ENCODE results near the gene PSMD10.

Gene PSMD10

GRCh38 chrX:108059801-108060200 is 31.5 kb downstream of the PSMD10 start:
- Histone ChIP-seq H4K20me1 (ENCODE audit: low read depth, low read length) (no peaks in the 10 kb centered on the region), H2AFZ (ENCODE audit: low read depth, low read length, severe bottlenecking) (no peak overlapping the region), H3K27ac (ENCODE audit: low read depth, low read length) (no peak overlapping the region), H3K9me3 (ENCODE audit: insufficient read depth, low read length) (no peaks in the 10 kb centered on the region), H3K4me3 (ENCODE audit: insufficient read depth, low read length, poor library complexity, severe bottlenecking) (no peak overlapping the region), H3K79me2 (ENCODE audit: insufficient read depth, low read length) (no peaks in the 10 kb centered on the region), H3K4me2 (ENCODE audit: low read depth, low read length, poor library complexity, severe bottlenecking) (no peak overlapping the region), H3F3A (ENCODE audit: insufficient read depth) (no peaks in the 10 kb centered on the region), H3K9me2 (replicated peaks; ENCODE audit: insufficient read depth, low read length) (no peaks in the 10 kb centered on the region), H3K9ac (ENCODE audit: low read length) (no peak overlapping the region), H3K27me3 (ENCODE audit: low read length) (no peaks in the 10 kb centered on the region), H3K36me3 (ENCODE audit: low read length) (no peaks in the 10 kb centered on the region)
- TF ChIP-seq EZH2phosphoT487 (conservative IDR thresholded peaks at IDR 0.05; ENCODE audit: low read length) (no peak), CTCF (IDR thresholded peaks at IDR 0.05; ENCODE audit: insufficient read depth, low read length, poor library complexity, severe bottlenecking) (no peak)

GRCh38 chrX:108055546-108055945 is 35.8 kb downstream of the PSMD10 start:
- H3K79me2 ChIP-seq (ENCODE audit: insufficient read depth, low read length), result no peaks in the 10 kb centered on the region
- no peaks in the 10 kb centered on the region for H3K9me3 ChIP-seq (ENCODE audit: insufficient read depth, low read length)
- H3F3A ChIP-seq (ENCODE audit: insufficient read depth), result no peaks in the 10 kb centered on the region
- TF ChIP-seq EZH2phosphoT487 (conservative IDR thresholded peaks at IDR 0.05; ENCODE audit: low read length), result no peak
- TF ChIP-seq CTCF (IDR thresholded peaks at IDR 0.05; ENCODE audit: insufficient read depth, low read length, poor library complexity, severe bottlenecking), result no peak
- H3K4me3 ChIP-seq (ENCODE audit: insufficient read depth, low read length, poor library complexity, severe bottlenecking), result no peak overlapping the region
- no peak overlapping the region for H2AFZ ChIP-seq (ENCODE audit: low read depth, low read length, severe bottlenecking)
- no peak overlapping the region for H3K27ac ChIP-seq (ENCODE audit: low read depth, low read length)
- no peak overlapping the region for H3K4me2 ChIP-seq (ENCODE audit: low read depth, low read length, poor library complexity, severe bottlenecking)
- no peaks in the 10 kb centered on the region for H3K36me3 ChIP-seq (ENCODE audit: low read length)
- no peak overlapping the region for H3K9ac ChIP-seq (ENCODE audit: low read length)
- no peaks in the 10 kb centered on the region for H4K20me1 ChIP-seq (ENCODE audit: low read depth, low read length)
- H3K9me2 ChIP-seq (replicated peaks; ENCODE audit: insufficient read depth, low read length), result no peaks in the 10 kb centered on the region
- no peaks in the 10 kb centered on the region for H3K27me3 ChIP-seq (ENCODE audit: low read length)

GRCh38 chrX:108053218-108053617 is 38.1 kb downstream of the PSMD10 start:
- Histone ChIP-seq H3K79me2 (ENCODE audit: insufficient read depth, low read length) (no peaks in the 10 kb centered on the region), H3K9me2 (replicated peaks; ENCODE audit: insufficient read depth, low read length) (no peaks in the 10 kb centered on the region), H3K27me3 (ENCODE audit: low read length) (no peaks in the 10 kb centered on the region), H3K4me3 (ENCODE audit: insufficient read depth, low read length, poor library complexity, severe bottlenecking) (no peak overlapping the region), H3K9me3 (ENCODE audit: insufficient read depth, low read length) (no peaks in the 10 kb centered on the region), H2AFZ (ENCODE audit: low read depth, low read length, severe bottlenecking) (no peak overlapping the region), H3K9ac (ENCODE audit: low read length) (no peak overlapping the region), H3K27ac (ENCODE audit: low read depth, low read length) (no peak overlapping the region), H3K4me2 (ENCODE audit: low read depth, low read length, poor library complexity, severe bottlenecking) (no peak overlapping the region), H4K20me1 (ENCODE audit: low read depth, low read length) (no peaks in the 10 kb centered on the region), H3K36me3 (ENCODE audit: low read length) (no peaks in the 10 kb centered on the region), H3F3A (ENCODE audit: insufficient read depth) (no peaks in the 10 kb centered on the region)
- no peak for TF ChIP-seq CTCF (IDR thresholded peaks at IDR 0.05; ENCODE audit: insufficient read depth, low read length, poor library complexity, severe bottlenecking)
- no peak for TF ChIP-seq EZH2phosphoT487 (conservative IDR thresholded peaks at IDR 0.05; ENCODE audit: low read length)
